ENCODE results near the gene SPECC1L.
A peak's percentile ranks its signal among the peaks of the same experiment; 100 is the strongest.

The SPECC1L gene

GRCh38 chr22:24335496-24335895, 64.9 kb downstream of the SPECC1L start:
- no peak for TF ChIP-seq CTCF (IDR thresholded peaks at IDR 0.05)
- no peak for DNase-seq
- no peaks in the 10 kb centered on the region for H3K9me3 ChIP-seq
- intact Hi-C loops (cut with DNase I; ENCODE audit: low total_unique reads) = no loop called here
- H3K4me1 ChIP-seq = peaks cover 0 to 13% (median 0%) of the 10 kb centered on the region in 4 donors
- no peak overlapping the region for H3K27ac ChIP-seq
- H3K36me3 ChIP-seq = peaks cover 29 to 74% (median 30%) of the 10 kb centered on the region in 3 donors
- H3K4me3 ChIP-seq = no peak overlapping the region
- no peaks in the 10 kb centered on the region for H3K27me3 ChIP-seq

GRCh38 chr22:24337894-24338645, 67.4 kb downstream of the SPECC1L start:
- Histone ChIP-seq H3K4me3 (no peak overlapping the region), H3K4me1 (peaks cover 0 to 13% (median 0%) of the 10 kb centered on the region in 4 donors), H3K27me3 (no peaks in the 10 kb centered on the region), H3K27ac (no peak overlapping the region), H3K9me3 (no peaks in the 10 kb centered on the region), H3K36me3 (peaks cover 26 to 85% (median 41%) of the 10 kb centered on the region in 3 donors)
- DNase-seq = no peak
- TF ChIP-seq CTCF (IDR thresholded peaks at IDR 0.05) = no peak
- intact Hi-C loops (cut with DNase I; ENCODE audit: low total_unique reads) = no loop called here

GRCh38 chr22:24338726-24339451, 68.3 kb downstream of the SPECC1L start:
- Histone ChIP-seq H3K4me1 (peaks cover 0 to 13% (median 0%) of the 10 kb centered on the region in 4 donors), H3K27ac (peak overlapping the region in 1 of 2 donors; percentile 4), H3K9me3 (no peaks in the 10 kb centered on the region), H3K36me3 (peaks cover 32 to 93% (median 48%) of the 10 kb centered on the region in 3 donors), H3K27me3 (no peaks in the 10 kb centered on the region), H3K4me3 (no peak overlapping the region)
- no peak for DNase-seq
- intact Hi-C loops (cut with DNase I; ENCODE audit: low total_unique reads) = no loop called here
- TF ChIP-seq CTCF (IDR thresholded peaks at IDR 0.05) = no peak

GRCh38 chr22:24339452-24339747, 68.8 kb downstream of the SPECC1L start:
- Histone ChIP-seq H3K27me3 (no peaks in the 10 kb centered on the region), H3K9me3 (no peaks in the 10 kb centered on the region), H3K36me3 (peaks cover 35 to 92% (median 49%) of the 10 kb centered on the region in 3 donors), H3K27ac (peak overlapping the region in 1 of 2 donors; percentile 4), H3K4me3 (no peak overlapping the region), H3K4me1 (peaks cover 0 to 13% (median 0%) of the 10 kb centered on the region in 4 donors)
- intact Hi-C loops (cut with DNase I; ENCODE audit: low total_unique reads) = no loop called here
- DNase-seq = no peak
- no peak for TF ChIP-seq CTCF (IDR thresholded peaks at IDR 0.05)

- no peak for DNase-seq
- Histone ChIP-seq H3K27me3 (no peaks in the 10 kb centered on the region), H3K36me3 (peaks cover 38 to 92% (median 44%) of the 10 kb centered on the region in 3 donors), H3K9me3 (no peaks in the 10 kb centered on the region), H3K27ac (no peak overlapping the region), H3K4me1 (peaks cover 0 to 13% (median 0%) of the 10 kb centered on the region in 4 donors), H3K4me3 (no peak overlapping the region)
- no peak for TF ChIP-seq CTCF (IDR thresholded peaks at IDR 0.05)
- intact Hi-C loops (cut with DNase I; ENCODE audit: low total_unique reads) = no loop called here
Measured at GRCh38 chr22:24341627-24342026, 71.0 kb downstream of the SPECC1L start.
